PFSK-1 (cell line): ENCODE results near the gene A2M.

ENCODE experiments used
- FOXP2 ChIP-seq: optimal IDR thresholded peaks from 2 replicates; pipeline ENCODE3; 2011; ENCODE audit warnings: borderline replicate concordance, control low read depth, inconsistent platforms; ENCODE audit not compliant: insufficient read depth; ENCODE audit errors: extremely low read length, extremely low read depth
- POLR2AphosphoS5 ChIP-seq: IDR thresholded peaks from 2 replicates; pipeline ENCODE4 v1.6.1; 2012; ENCODE audit warnings: low read depth, mild to moderate bottlenecking, control low read depth, low read length, moderate library complexity
- REST ChIP-seq, 2 experiments: IDR thresholded peaks; 2 replicates each; pipeline versions ENCODE4 v1.6.1 to v1.8.0; 2011 to 2012; ENCODE audit warnings: low read depth in 2 of 2, low read length in 2 of 2, control low read depth in 1 of 2, inconsistent platforms in 1 of 2, mild to moderate bottlenecking in 1 of 2, moderate library complexity in 1 of 2; ENCODE audit not compliant: insufficient read depth in 1 of 2
- SIN3A ChIP-seq: IDR thresholded peaks from 2 replicates; pipeline ENCODE4 v1.6.1; 2012; ENCODE audit warnings: mild to moderate bottlenecking, low read length, moderate library complexity, borderline replicate concordance; ENCODE audit not compliant: insufficient read depth
- TAF1 ChIP-seq: IDR thresholded peaks from 2 replicates; pipeline ENCODE4 v1.6.1; 2012; ENCODE audit warnings: low read length, control low read depth, borderline replicate concordance; ENCODE audit not compliant: insufficient read depth

The A2M gene

DNA sequence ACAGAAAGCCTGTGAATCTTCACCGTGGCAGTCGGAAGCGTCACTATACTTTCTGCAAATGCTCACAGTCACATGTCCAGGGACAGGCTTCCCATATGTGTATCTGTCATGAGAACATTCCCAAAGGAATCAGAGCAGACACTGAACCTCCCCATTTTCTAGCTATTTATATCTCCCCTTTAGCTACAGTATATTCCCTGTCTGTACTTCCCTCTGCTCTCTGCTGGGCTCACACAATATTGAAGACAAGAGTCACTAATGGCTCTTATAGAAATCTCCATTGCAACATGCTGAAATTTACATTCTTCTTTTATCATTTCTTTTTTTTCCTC is 8.2 kb downstream of the A2M start:
- TF ChIP-seq REST (IDR thresholded peaks at IDR 0.05; ENCODE audit: insufficient read depth in 1 of 2, low read depth in 2 of 2, low read length in 2 of 2) (no peak), POLR2AphosphoS5 (no peak), TAF1 (no peak), SIN3A (no peak), FOXP2 (no peak)

GRCh38 chr12:9106610-9107541 is 8.8 kb downstream of the A2M start:
- no peak for TF ChIP-seq SIN3A
- no peak for TF ChIP-seq POLR2AphosphoS5
- TF ChIP-seq FOXP2, result no peak
- no peak for TF ChIP-seq TAF1
- no peak for TF ChIP-seq REST (IDR thresholded peaks at IDR 0.05; ENCODE audit: insufficient read depth in 1 of 2, low read depth in 2 of 2, low read length in 2 of 2)

GRCh38 chr12:9106067-9106466 is 9.7 kb downstream of the A2M start:
- TF ChIP-seq FOXP2, result no peak
- no peak for TF ChIP-seq REST (IDR thresholded peaks at IDR 0.05; ENCODE audit: insufficient read depth in 1 of 2, low read depth in 2 of 2, low read length in 2 of 2)
- no peak for TF ChIP-seq SIN3A
- no peak for TF ChIP-seq TAF1
- no peak for TF ChIP-seq POLR2AphosphoS5

DNA sequence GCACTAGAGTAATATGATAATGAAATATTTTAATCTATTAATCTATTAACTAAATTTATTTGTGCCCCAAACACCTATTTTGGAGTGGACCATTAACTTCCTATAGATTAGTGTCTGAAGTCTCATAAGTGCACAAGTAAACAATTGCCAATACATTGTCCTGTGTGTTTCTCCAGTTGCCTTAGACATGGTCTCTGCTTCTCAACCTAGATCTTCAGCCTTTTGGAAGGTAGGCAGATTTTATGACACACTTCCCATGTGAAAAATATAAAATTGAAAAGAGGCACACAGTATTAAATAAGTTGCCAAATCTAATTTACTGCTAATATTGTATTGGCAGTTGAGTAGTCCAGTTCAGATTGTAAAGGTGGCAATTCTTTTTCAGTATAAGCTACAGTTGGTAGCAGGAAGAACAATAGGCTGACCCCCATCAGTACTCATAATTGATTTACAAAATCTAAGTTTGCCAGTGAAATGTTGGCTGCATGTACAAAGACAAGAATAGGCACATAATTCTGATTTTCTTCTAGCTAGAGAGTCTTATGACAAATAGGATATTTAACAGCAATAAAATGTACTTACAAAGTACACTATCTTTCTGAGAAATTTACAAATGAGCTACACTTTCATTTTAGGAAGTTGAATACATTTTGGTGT is 10.8 kb downstream of the A2M start:
- TF ChIP-seq SIN3A (no peak), FOXP2 (no peak), POLR2AphosphoS5 (no peak), REST (IDR thresholded peaks at IDR 0.05; ENCODE audit: insufficient read depth in 1 of 2, low read depth in 2 of 2, low read length in 2 of 2) (no peak), TAF1 (no peak)
